Purkinje cell (primary cell): ENCODE results near the gene KRTAP13-2. TPM values are rescaled to one million over a fixed set of nuclear protein-coding genes. Genes with fewer than 3 reads are reported as not detected.

Experiments
- polyA plus RNA-seq: library from polyadenylated mRNA; unstranded; fragments of >200 nt; fragmentation: Nextera tagmentation; gene quantifications from 2 replicates; pipeline ENCODE4 v1.2.1, GENCODE V29; 2014

Gene KRTAP13-2
- not detected in 2 replicates for polyA plus RNA-seq

GRCh38 chr21:30372139-30372770 is at the start of gene KRTAP13-2:
Gene KRTAP13-2 (minus strand): TSS chr21:30372271. CDS start chr21:30372213, 58 bp downstream.

GRCh38 chr21:30395731-30396130 is 23.7 kb upstream of the KRTAP13-2 start, which contains the start of gene KRTAP13-1:
Gene KRTAP13-1 (plus strand): TSS chr21:30396031. CDS start chr21:30396087, 56 bp downstream.

GRCh38 chr21:30348506-30348905 is 23.6 kb downstream of the KRTAP13-2 start, which contains the start of gene KRTAP23-1:
Gene KRTAP23-1 (minus strand): TSS chr21:30348606. CDS start chr21:30348606, 0 bp downstream.

GRCh38 chr21:30337276-30337744 is 34.8 kb downstream of the KRTAP13-2 start, which contains the start of gene KRTAP27-1:
Gene KRTAP27-1 (minus strand): TSS chr21:30337694. CDS start chr21:30337668, 26 bp downstream.

Other genes starting within 250 kb of the KRTAP13-2 start
- not detected in 2 replicates for gene CLDN17, start 205.5 kb downstream of the KRTAP13-2 start, polyA plus RNA-seq
- gene CLDN8, start 156.2 kb downstream of the KRTAP13-2 start, polyA plus RNA-seq = not detected in 2 replicates
- not detected in 2 replicates for gene KRTAP24-1, start 89.3 kb downstream of the KRTAP13-2 start, polyA plus RNA-seq
- gene KRTAP25-1, start 82.8 kb downstream of the KRTAP13-2 start, polyA plus RNA-seq = not detected in 2 replicates
- not detected in 2 replicates for gene KRTAP26-1, start 52.0 kb downstream of the KRTAP13-2 start, polyA plus RNA-seq
- gene KRTAP27-1, start 34.6 kb downstream of the KRTAP13-2 start, polyA plus RNA-seq = not detected in 2 replicates
- not detected in 2 replicates for gene KRTAP23-1, start 23.7 kb downstream of the KRTAP13-2 start, polyA plus RNA-seq
- gene KRTAP13-1, start 23.8 kb upstream of the KRTAP13-2 start, polyA plus RNA-seq = not detected in 2 replicates
- gene KRTAP13-3, start 53.7 kb upstream of the KRTAP13-2 start, polyA plus RNA-seq = not detected in 2 replicates
- not detected in 2 replicates for gene KRTAP13-4, start 57.9 kb upstream of the KRTAP13-2 start, polyA plus RNA-seq
- not detected in 2 replicates for gene KRTAP15-1, start 68.0 kb upstream of the KRTAP13-2 start, polyA plus RNA-seq
- not detected in 2 replicates for gene KRTAP19-1, start 108.1 kb upstream of the KRTAP13-2 start, polyA plus RNA-seq
- not detected in 2 replicates for gene KRTAP19-2, start 115.2 kb upstream of the KRTAP13-2 start, polyA plus RNA-seq
- gene KRTAP19-3, start 119.7 kb upstream of the KRTAP13-2 start, polyA plus RNA-seq = not detected in 2 replicates
- not detected in 2 replicates for gene KRTAP19-4, start 124.9 kb upstream of the KRTAP13-2 start, polyA plus RNA-seq
- gene KRTAP19-5, start 129.9 kb upstream of the KRTAP13-2 start, polyA plus RNA-seq = not detected in 2 replicates
- gene KRTAP19-6, start 169.6 kb upstream of the KRTAP13-2 start, polyA plus RNA-seq = not detected in 2 replicates
- not detected in 2 replicates for gene KRTAP19-7, start 189.0 kb upstream of the KRTAP13-2 start, polyA plus RNA-seq
- not detected in 2 replicates for gene KRTAP22-2, start 218.1 kb upstream of the KRTAP13-2 start, polyA plus RNA-seq
- not detected in 2 replicates for gene KRTAP6-3, start 220.2 kb upstream of the KRTAP13-2 start, polyA plus RNA-seq
- gene KRTAP6-2, start 226.6 kb upstream of the KRTAP13-2 start, polyA plus RNA-seq = not detected in 2 replicates
- not detected in 2 replicates for gene KRTAP22-1, start 228.8 kb upstream of the KRTAP13-2 start, polyA plus RNA-seq
- gene KRTAP6-1, start 241.7 kb upstream of the KRTAP13-2 start, polyA plus RNA-seq = not detected in 2 replicates
- not detected in 2 replicates for gene KRTAP20-1, start 244.2 kb upstream of the KRTAP13-2 start, polyA plus RNA-seq
- not detected in 2 replicates for gene KRTAP20-4, start 248.4 kb upstream of the KRTAP13-2 start, polyA plus RNA-seq